ENCODE measurements around the gene GRID2. TPM values are rescaled to one million over a fixed set of nuclear protein-coding genes. Genes with fewer than 3 reads are reported as not detected.
"Not testable (repeated sequence)": the region's sequence is repeated elsewhere in the genome, so short reads cannot be mapped to it uniquely, and the experiment has no call there.

Gene GRID2
- total RNA-seq, 1 donor from 2014 or later, result 1.3 TPM

DNA sequence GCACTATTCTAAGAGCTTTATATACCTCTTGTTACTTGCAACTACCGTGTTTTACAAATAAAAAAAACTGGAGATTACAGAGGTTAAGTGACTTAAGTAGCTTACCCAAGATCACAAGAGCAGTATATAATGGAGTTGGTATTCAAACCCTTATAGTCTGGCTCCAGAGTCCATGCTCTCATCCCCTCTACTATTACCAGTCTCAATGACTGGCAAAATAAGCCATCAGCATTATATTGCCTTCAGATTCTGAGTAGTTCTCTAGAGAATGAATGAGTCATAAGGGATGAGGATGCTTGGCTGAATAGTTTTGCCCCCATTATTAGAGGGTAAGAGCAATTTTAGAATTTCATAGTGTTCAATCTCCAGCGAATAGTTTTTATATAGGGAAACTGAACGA, 1354.7 kb downstream of the GRID2 start:
- H3K4me3 Mint-ChIP-seq, result no peak overlapping the region
- H3K9me3 Mint-ChIP-seq, result no peaks in the 10 kb centered on the region
- H3K36me3 Mint-ChIP-seq (ENCODE audit: low read depth), result no peaks in the 10 kb centered on the region
- TF ChIP-seq, protein P1, sequence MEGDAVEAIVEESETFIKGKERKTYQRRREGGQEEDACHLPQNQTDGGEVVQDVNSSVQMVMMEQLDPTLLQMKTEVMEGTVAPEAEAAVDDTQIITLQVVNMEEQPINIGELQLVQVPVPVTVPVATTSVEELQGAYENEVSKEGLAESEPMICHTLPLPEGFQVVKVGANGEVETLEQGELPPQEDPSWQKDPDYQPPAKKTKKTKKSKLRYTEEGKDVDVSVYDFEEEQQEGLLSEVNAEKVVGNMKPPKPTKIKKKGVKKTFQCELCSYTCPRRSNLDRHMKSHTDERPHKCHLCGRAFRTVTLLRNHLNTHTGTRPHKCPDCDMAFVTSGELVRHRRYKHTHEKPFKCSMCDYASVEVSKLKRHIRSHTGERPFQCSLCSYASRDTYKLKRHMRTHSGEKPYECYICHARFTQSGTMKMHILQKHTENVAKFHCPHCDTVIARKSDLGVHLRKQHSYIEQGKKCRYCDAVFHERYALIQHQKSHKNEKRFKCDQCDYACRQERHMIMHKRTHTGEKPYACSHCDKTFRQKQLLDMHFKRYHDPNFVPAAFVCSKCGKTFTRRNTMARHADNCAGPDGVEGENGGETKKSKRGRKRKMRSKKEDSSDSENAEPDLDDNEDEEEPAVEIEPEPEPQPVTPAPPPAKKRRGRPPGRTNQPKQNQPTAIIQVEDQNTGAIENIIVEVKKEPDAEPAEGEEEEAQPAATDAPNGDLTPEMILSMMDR (conservative IDR thresholded peaks at IDR 0.05), result no peak
- DNase-seq (ENCODE audit: low read depth, low spot score), result no peak
- no peaks in the 10 kb centered on the region for H3K4me1 Mint-ChIP-seq
- H3K27me3 Mint-ChIP-seq (ENCODE audit: low read depth), result no peaks in the 10 kb centered on the region
- H3K27ac Mint-ChIP-seq (ENCODE audit: unreplicated experiment), result no peak overlapping the region

DNA sequence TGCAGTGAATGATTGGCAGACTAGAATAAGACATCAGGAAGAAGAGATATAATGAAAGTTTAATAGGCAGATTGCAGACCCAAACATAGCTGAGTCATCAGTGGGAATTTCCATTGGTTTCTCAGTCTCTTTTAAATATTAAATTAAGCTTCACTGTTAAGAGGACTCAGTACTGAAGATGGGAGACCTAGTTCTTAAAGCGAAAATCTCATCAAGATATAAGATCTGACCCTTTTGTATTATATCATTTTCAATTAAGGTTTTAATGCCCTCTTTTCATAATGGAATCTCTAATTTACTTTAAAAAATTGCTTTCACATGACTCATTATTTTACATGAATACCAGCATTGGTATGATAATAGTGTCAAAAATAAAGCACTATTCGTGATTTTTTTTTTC, 1355.9 kb downstream of the GRID2 start:
- DNase-seq (ENCODE audit: low read depth, low spot score), result no peak
- TF ChIP-seq, protein P1 (conservative IDR thresholded peaks at IDR 0.05), result no peak
- H3K27me3 Mint-ChIP-seq (ENCODE audit: low read depth), result no peaks in the 10 kb centered on the region

DNA sequence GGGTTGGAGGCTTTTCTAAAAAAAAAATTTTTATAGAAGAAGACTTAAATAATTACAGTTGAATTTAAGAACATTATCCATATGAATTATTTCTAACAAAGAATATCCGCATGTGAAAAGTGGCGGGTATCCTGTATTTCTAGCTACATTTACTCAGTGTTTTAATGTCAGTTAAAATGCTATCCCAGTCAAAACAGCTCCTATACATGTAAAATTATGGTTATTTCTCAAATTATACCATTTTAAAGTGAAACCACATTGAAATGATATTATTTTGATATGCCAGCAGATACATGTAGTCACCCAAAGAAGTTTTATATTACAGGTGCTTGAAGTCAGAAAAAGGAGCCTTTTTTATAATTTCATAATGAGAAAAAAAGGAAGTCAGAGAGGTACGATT, 1356.3 kb downstream of the GRID2 start:
- H3K27ac Mint-ChIP-seq (ENCODE audit: unreplicated experiment), result no peak overlapping the region
- TF ChIP-seq, protein P1 (conservative IDR thresholded peaks at IDR 0.05), result no peak
- no peaks in the 10 kb centered on the region for H3K9me3 Mint-ChIP-seq
- DNase-seq (ENCODE audit: low read depth, low spot score), result no peak
- no peaks in the 10 kb centered on the region for H3K4me1 Mint-ChIP-seq
- H3K4me3 Mint-ChIP-seq, result no peak overlapping the region
- H3K36me3 Mint-ChIP-seq (ENCODE audit: low read depth), result no peaks in the 10 kb centered on the region
- H3K27me3 Mint-ChIP-seq (ENCODE audit: low read depth), result no peaks in the 10 kb centered on the region

More for the DNA sequence above, 1355.9 kb downstream of the GRID2 start:
- no peaks in the 10 kb centered on the region for H3K36me3 Mint-ChIP-seq (ENCODE audit: low read depth)
- H3K4me3 Mint-ChIP-seq, result no peak overlapping the region
- no peaks in the 10 kb centered on the region for H3K4me1 Mint-ChIP-seq
- H3K9me3 Mint-ChIP-seq, result no peaks in the 10 kb centered on the region
- H3K27ac Mint-ChIP-seq (ENCODE audit: unreplicated experiment), result no peak overlapping the region

DNA sequence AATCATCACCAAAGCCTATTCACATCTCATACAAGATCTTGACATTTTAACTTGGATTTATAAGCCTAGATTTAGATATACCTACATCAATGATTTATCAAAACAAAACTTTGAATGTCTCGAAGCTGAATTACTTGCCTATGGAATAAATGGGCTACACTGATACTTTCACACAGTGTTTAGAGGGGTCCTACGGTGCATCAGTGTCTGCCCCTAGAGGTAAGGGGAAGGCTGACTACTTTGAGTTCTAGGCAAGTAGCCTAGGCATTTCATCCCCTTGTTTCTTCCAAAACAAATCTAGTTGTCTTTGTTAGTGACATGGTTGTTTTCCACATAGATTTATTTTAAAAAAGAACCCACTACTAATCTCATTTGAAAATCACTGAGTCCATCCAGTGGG, 1366.7 kb downstream of the GRID2 start:
- H3K27ac Mint-ChIP-seq (ENCODE audit: unreplicated experiment), result no peak overlapping the region
- TF ChIP-seq, protein P1 (conservative IDR thresholded peaks at IDR 0.05), result no peak
- no peaks in the 10 kb centered on the region for H3K4me1 Mint-ChIP-seq
- no peak for DNase-seq (ENCODE audit: low read depth, low spot score)
- H3K27me3 Mint-ChIP-seq (ENCODE audit: low read depth), result no peaks in the 10 kb centered on the region
- H3K9me3 Mint-ChIP-seq, result no peaks in the 10 kb centered on the region
- H3K36me3 Mint-ChIP-seq (ENCODE audit: low read depth), result no peaks in the 10 kb centered on the region
- no peak overlapping the region for H3K4me3 Mint-ChIP-seq

DNA sequence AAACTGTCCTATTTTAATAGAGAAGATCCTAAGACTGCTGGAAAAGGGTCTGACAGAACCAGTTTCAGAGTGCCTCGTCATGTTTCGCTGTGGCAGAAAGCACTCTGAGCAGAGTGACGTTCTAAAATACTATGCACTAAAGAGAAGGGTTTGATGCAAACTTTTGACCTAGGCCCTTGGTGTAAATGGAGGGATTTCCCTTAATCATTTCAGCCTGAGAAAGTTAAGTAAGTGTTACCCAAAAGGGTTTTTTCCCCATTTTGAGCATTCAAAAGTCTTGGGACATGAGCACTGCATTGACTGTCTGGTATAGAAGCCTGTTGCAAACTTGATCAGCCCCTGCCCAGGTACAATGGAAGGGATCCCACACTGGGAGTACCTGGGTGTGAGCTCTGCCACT, 1367.3 kb downstream of the GRID2 start:
- H3K27me3 Mint-ChIP-seq (ENCODE audit: low read depth), result no peaks in the 10 kb centered on the region

DNA sequence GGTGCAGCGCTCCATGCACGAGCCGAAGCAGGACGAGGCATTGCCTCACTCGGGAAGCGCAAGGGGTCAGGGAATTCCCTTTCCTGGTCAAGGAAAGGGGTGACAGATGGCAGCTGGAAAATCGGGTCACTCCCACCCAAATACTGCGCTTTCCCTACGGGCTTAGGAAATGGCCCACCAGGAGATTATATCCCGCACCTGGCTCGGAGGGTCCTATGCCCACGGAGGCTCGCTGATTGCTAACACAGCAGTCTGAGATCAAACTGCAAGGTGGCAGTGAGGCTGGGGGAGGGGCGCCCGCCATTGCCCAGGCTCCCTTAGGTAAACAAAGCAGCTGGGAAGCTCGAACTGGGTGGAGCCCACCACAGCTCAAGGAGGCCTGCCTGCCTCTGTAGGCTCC, 1373.2 kb downstream of the GRID2 start:
- H3K36me3 Mint-ChIP-seq (ENCODE audit: low read depth); H3K27ac Mint-ChIP-seq (ENCODE audit: unreplicated experiment); H3K4me1 Mint-ChIP-seq; H3K27me3 Mint-ChIP-seq (ENCODE audit: low read depth); H3K4me3 Mint-ChIP-seq; DNase-seq (ENCODE audit: low read depth, low spot score); H3K9me3 Mint-ChIP-seq: not testable (repeated sequence)

More for the DNA sequence above, 1367.3 kb downstream of the GRID2 start:
- Mint-ChIP-seq H3K36me3 (ENCODE audit: low read depth) (peaks cover 2% of the 10 kb centered on the region), H3K27ac (ENCODE audit: unreplicated experiment) (no peak overlapping the region), H3K4me3 (no peak overlapping the region), H3K9me3 (peaks cover 2% of the 10 kb centered on the region), H3K4me1 (no peaks in the 10 kb centered on the region)
- TF ChIP-seq, protein P1 (conservative IDR thresholded peaks at IDR 0.05), result no peak
- no peak for DNase-seq (ENCODE audit: low read depth, low spot score)

Data from neural crest cell (in vitro differentiated cells).